PC-3 (cell line): ENCODE results near the gene LGI2. TPM values are rescaled to one million over a fixed set of nuclear protein-coding genes. Genes with fewer than 3 reads are reported as not detected.
"Not testable (repeated sequence)": the region's sequence is repeated elsewhere in the genome, so short reads cannot be mapped to it uniquely, and the experiment has no call there.

ENCODE experiments used
- ATAC-seq: fragments of 200-7000 bp; cut with Tn5 transposase; 2 replicates; pipeline ENCODE4 v1.9.1; 2020; ENCODE audit warnings: mild to moderate bottlenecking, moderate library complexity
- BruUV-seq: library from RNA; stranded (reverse); fragments of 400-500 nt; replicated peaks from 2 replicates; lab custom pipeline; 2021; lab: Mats Ljungman, UMichigan
- CTCF ChIA-PET: fragments of 300-600 bp; sonication (Branson Sonifier 250); formaldehyde crosslinking; loops from one replicate; lab custom pipeline; 2022; ENCODE audit warnings: antibody characterized with exemption; lab: Charles Lee
- POLR2A ChIA-PET: fragments of 300-600 bp; sonication (Branson Sonifier 250); formaldehyde crosslinking; loops from one replicate; lab custom pipeline; 2022; ENCODE audit warnings: antibody characterized with exemption; ENCODE audit not compliant: unreplicated experiment; lab: Charles Lee
- DNase-seq: peaks from one replicate; pipeline ENCODE4 v3.0.0-alpha.2; 2015
- H2AFZ ChIP-seq: fragments of 300-600 bp; sonication (generic); 2 replicates; pipeline ENCODE4 v1.6.0; 2016; ENCODE audit warnings: antibody characterized with exemption, low read length
- H3F3A ChIP-seq: fragments of 300-600 bp; sonication (generic); one replicate; pipeline ENCODE4 v1.6.0; 2017; ENCODE audit warnings: antibody characterized with exemption, low read length, control low read depth, mild to moderate bottlenecking; ENCODE audit not compliant: unreplicated experiment
- H3K27ac ChIP-seq: fragments of 300-600 bp; sonication (generic); 2 replicates; pipeline ENCODE4 v1.5.1; 2016; ENCODE audit warnings: mild to moderate bottlenecking, low read length
- H3K27me3 ChIP-seq: fragments of 300-600 bp; sonication (generic); 2 replicates; pipeline ENCODE4 v1.6.1; 2016; ENCODE audit warnings: low read length, mixed read lengths
- H3K36me3 ChIP-seq: fragments of 300-600 bp; sonication (generic); 2 replicates; pipeline ENCODE4 v1.6.1; 2016; ENCODE audit warnings: low read depth, mixed run types, low read length, mixed read lengths
- H3K4me1 ChIP-seq: fragments of 300-600 bp; sonication (generic); 2 replicates; pipeline ENCODE4 v1.5.1; 2016; ENCODE audit warnings: low read length; ENCODE audit not compliant: insufficient read depth
- H3K4me2 ChIP-seq: fragments of 300-600 bp; sonication (generic); 2 replicates; pipeline ENCODE4 v1.6.0; 2016; ENCODE audit warnings: low read length
- H3K4me3 ChIP-seq: fragments of 300-600 bp; sonication (generic); 2 replicates; pipeline ENCODE4 v1.5.1; 2016; ENCODE audit warnings: mild to moderate bottlenecking, low read length, mixed read lengths
- H3K79me2 ChIP-seq: fragments of 300-600 bp; sonication (generic); 2 replicates; pipeline ENCODE4 v1.6.1; 2017; ENCODE audit warnings: low read length, mixed read lengths
- H3K9ac ChIP-seq: fragments of 300-600 bp; sonication (generic); 2 replicates; pipeline ENCODE4 v1.6.0; 2016; ENCODE audit warnings: mild to moderate bottlenecking, low read length
- H3K9me2 ChIP-seq: fragments of 300-600 bp; sonication (generic); replicated peaks from 2 replicates; pipeline ENCODE4 v1.6.1; 2016; ENCODE audit warnings: mixed run types, low read length, mixed read lengths
- H3K9me3 ChIP-seq: fragments of 300-600 bp; sonication (generic); 2 replicates; pipeline ENCODE4 v1.6.1; 2016; ENCODE audit warnings: low read length, mixed read lengths
- H4K20me1 ChIP-seq: fragments of 300-600 bp; sonication (generic); 2 replicates; pipeline ENCODE4 v1.6.1; 2016; ENCODE audit warnings: low read length, mixed read lengths
- CTCF ChIP-seq: fragments of 300-600 bp; sonication (generic); conservative IDR thresholded peaks from 2 replicates; pipeline ENCODE4 v1.5.1; 2017; ENCODE audit warnings: antibody characterized with exemption, low read depth, mild to moderate bottlenecking, low read length
- EZH2 ChIP-seq: fragments of 300-600 bp; sonication (generic); IDR thresholded peaks from one replicate; pipeline ENCODE4 v1.6.1; 2017; ENCODE audit warnings: antibody characterized with exemption, mild to moderate bottlenecking, low read length; ENCODE audit not compliant: unreplicated experiment
- EZH2phosphoT487 ChIP-seq: fragments of 300-600 bp; sonication (generic); IDR thresholded peaks from 2 replicates; pipeline ENCODE4 v1.6.1; 2018; ENCODE audit warnings: mild to moderate bottlenecking, antibody characterized with exemption, low read length, borderline replicate concordance
- intact Hi-C: fragments of 100-400 bp; cut with micrococcal nuclease; formaldehyde crosslinking; loops from 2 replicates; pipeline ENCODE4 v1.9.0; 2023
- total RNA-seq: library from RNA; depleted of rRNA; stranded (reverse); fragments of >200 nt; gene quantifications from 2 replicates; pipeline ENCODE4 v1.2.3, GENCODE V29; 2014

Gene LGI2
- total RNA-seq, 1 experiment from 2014 or later, result 0.18 TPM

- intact Hi-C loops, result no loop called here
- H3K4me1 ChIP-seq, result no peaks in the 10 kb centered on the region
- no peaks in the 10 kb centered on the region for H3K79me2 ChIP-seq
- 0 out of 2 replicates have a peak, but pooled peaks cover 6% of the 10 kb centered on the region for H3K27me3 ChIP-seq
- no peaks in the 10 kb centered on the region for H4K20me1 ChIP-seq
- ChIA-PET CTCF (no interaction called here), POLR2A (no interaction called here)
- H2AFZ ChIP-seq, result no peak overlapping the region
- H3K36me3 ChIP-seq, result no peaks in the 10 kb centered on the region
- no peak overlapping the region for H3K27ac ChIP-seq
- H3F3A ChIP-seq, result no peaks in the 10 kb centered on the region
- no peak overlapping the region for H3K4me2 ChIP-seq
- no peak for DNase-seq
- no peak for TF ChIP-seq EZH2phosphoT487
- TF ChIP-seq CTCF, result no peak
- no peak for TF ChIP-seq EZH2
- no peaks in the 10 kb centered on the region for H3K9me3 ChIP-seq
- no peak for ATAC-seq
- H3K9me2 ChIP-seq, result no peaks in the 10 kb centered on the region
- H3K9ac ChIP-seq, result no peak overlapping the region
- H3K4me3 ChIP-seq, result no peak overlapping the region
- no TSS peak for BruUV-seq
Observed at GRCh38 chr4:25057299-25057698, 26.6 kb upstream of the LGI2 start.

- H3K4me3 ChIP-seq, intact Hi-C loops, H3K9ac ChIP-seq, H3K36me3 ChIP-seq, H3K9me2 ChIP-seq, DNase-seq, H3K9me3 ChIP-seq, CTCF ChIA-PET, H3K4me2 ChIP-seq, H3K79me2 ChIP-seq, BruUV-seq, H3K27ac ChIP-seq, POLR2A ChIA-PET, H2AFZ ChIP-seq, H3F3A ChIP-seq, H4K20me1 ChIP-seq, ATAC-seq, H3K4me1 ChIP-seq: not testable (repeated sequence)
- peaks cover 12% of the 10 kb centered on the region; the same call in 1 of the 2 replicates for H3K27me3 ChIP-seq
Observed at GRCh38 chr4:25052037-25052436, 21.3 kb upstream of the LGI2 start.

- no peak overlapping the region for H3K4me3 ChIP-seq
- TF ChIP-seq CTCF (no peak), EZH2 (no peak), EZH2phosphoT487 (no peak)
- intact Hi-C loops, result no loop called here
Observed at GRCh38 chr4:25051534-25051933, 20.8 kb upstream of the LGI2 start.

More at GRCh38 chr4:25051534-25051933, 20.8 kb upstream of the LGI2 start:
- H3K9ac ChIP-seq, result no peak overlapping the region
- no peak overlapping the region for H2AFZ ChIP-seq
- 0 out of 2 replicates have a peak, but pooled peaks cover 3% of the 10 kb centered on the region for H3K9me3 ChIP-seq
- H3K27ac ChIP-seq, result no peak overlapping the region
- no peaks in the 10 kb centered on the region for H3K9me2 ChIP-seq
- CTCF ChIA-PET, result no interaction called here
- DNase-seq (no peak), ATAC-seq (no peak)
- no peak overlapping the region for H3K4me2 ChIP-seq
- no peaks in the 10 kb centered on the region for H3K4me1 ChIP-seq
- H3F3A ChIP-seq, result no peaks in the 10 kb centered on the region
- no peaks in the 10 kb centered on the region for H3K79me2 ChIP-seq
- POLR2A ChIA-PET, result no interaction called here
- H3K27me3 ChIP-seq, result peaks cover 12% of the 10 kb centered on the region; the same call in 1 of the 2 replicates
- H3K36me3 ChIP-seq, result no peaks in the 10 kb centered on the region
- no peaks in the 10 kb centered on the region for H4K20me1 ChIP-seq
- BruUV-seq, result no TSS peak
